H1 (cell line): ENCODE results near the gene SERAC1. TPM values are rescaled to one million over a fixed set of nuclear protein-coding genes. Genes with fewer than 3 reads are reported as not detected.

Experiments used
- CTCF ChIA-PET: fragments of 300-600 bp; sonication (Branson Sonifier 250); formaldehyde crosslinking; loops from one replicate; lab custom pipeline; 2021; ENCODE audit not compliant: partially characterized antibody; lab: Charles Lee
- POLR2A ChIA-PET: fragments of 300-600 bp; sonication (Branson Sonifier 250); formaldehyde crosslinking; loops from one replicate; lab custom pipeline; 2021; ENCODE audit warnings: inconsistent platforms; ENCODE audit not compliant: partially characterized antibody; lab: Charles Lee
- DNase-seq, 2 experiments: peaks; one replicate each; pipeline versions ENCODE4 v3.0.0 to v3.0.0-alpha.2; 2010 to 2022; ENCODE audit warnings: low spot score in 2 of 2, low read depth in 1 of 2, mixed read lengths in 1 of 2
- FAIRE-seq: peaks from 2 replicates; lab custom pipeline; 2011; peaks lifted over from hg19 to GRCh38; lab: Jason Lieb, UNC
- H2AFZ ChIP-seq: 2 replicates; pipeline ENCODE4 v1.8.1; 2012; ENCODE audit warnings: low read length, inconsistent platforms
- H2AK5ac ChIP-seq: 2 replicates; pipeline ENCODE4 v1.6.1; 2013; ENCODE audit warnings: low read depth, low read length
- H2BK120ac ChIP-seq: replicated peaks from 2 replicates; pipeline ENCODE3; 2013; ENCODE audit warnings: low read depth, low read length, inconsistent platforms
- H2BK12ac ChIP-seq: 2 replicates; pipeline ENCODE4 v1.6.1; 2013; ENCODE audit warnings: low read depth, low read length
- H2BK15ac ChIP-seq: 2 replicates; pipeline ENCODE4 v1.6.1; 2013; ENCODE audit warnings: low read length
- H2BK20ac ChIP-seq: 2 replicates; pipeline ENCODE4 v1.6.1; 2013; ENCODE audit warnings: low read length
- H2BK5ac ChIP-seq: 2 replicates; pipeline ENCODE4 v1.6.1; 2013; ENCODE audit warnings: low read depth, low read length
- H3K14ac ChIP-seq: 2 replicates; pipeline ENCODE4 v1.6.1; 2013; ENCODE audit warnings: inconsistent platforms; ENCODE audit not compliant: insufficient read length
- H3K18ac ChIP-seq: 2 replicates; pipeline ENCODE4 v1.6.1; 2013; ENCODE audit warnings: low read length; ENCODE audit errors: extremely low read depth
- H3K23ac ChIP-seq: 2 replicates; pipeline ENCODE4 v1.6.1; 2013; ENCODE audit warnings: inconsistent platforms; ENCODE audit not compliant: insufficient read length
- H3K23me2 ChIP-seq: 2 replicates; pipeline ENCODE4 v1.6.1; 2013; ENCODE audit warnings: low read depth, low read length
- H3K27ac ChIP-seq: 2 replicates; pipeline ENCODE4 v1.6.1; 2011; ENCODE audit warnings: low read depth, low read length, inconsistent platforms
- H3K27me3 ChIP-seq, 4 experiments: replicated peaks in 1 of 4; 1 replicate in 1 of 4; 2 replicates in 3 of 4; pipeline versions ENCODE4 v1.6.1 to v1.8.1; 2011 to 2013; ENCODE audit warnings: low read length in 3 of 4, mild to moderate bottlenecking in 3 of 4, inconsistent platforms in 2 of 4, mixed read lengths in 2 of 4, moderate library complexity in 1 of 4; ENCODE audit not compliant: control insufficient read depth in 3 of 4, insufficient read depth in 3 of 4; ENCODE audit errors: extremely low read depth in 1 of 4
- H3K36me3 ChIP-seq, 4 experiments: 2 replicates each; pipeline versions ENCODE4 v1.6.1 to v1.8.1; 2011 to 2013; ENCODE audit warnings: mild to moderate bottlenecking in 4 of 4, low read length in 3 of 4, moderate library complexity in 2 of 4, control low read depth in 1 of 4, inconsistent platforms in 1 of 4; ENCODE audit not compliant: insufficient read depth in 4 of 4, control insufficient read depth in 2 of 4
- H3K4ac ChIP-seq: replicated peaks from 2 replicates; pipeline ENCODE3; 2013; ENCODE audit warnings: low read length, low read depth, mixed read lengths, inconsistent platforms; ENCODE audit not compliant: insufficient read length
- H3K4me1 ChIP-seq, 4 experiments: replicated peaks in 1 of 4; 1 replicate in 1 of 4; 2 replicates in 3 of 4; pipeline versions ENCODE4 v1.6.1 to v1.8.1; 2011 to 2013; ENCODE audit warnings: low read length in 3 of 4, inconsistent platforms in 2 of 4, mixed read lengths in 1 of 4; ENCODE audit not compliant: insufficient read depth in 4 of 4, control insufficient read depth in 3 of 4
- H3K4me2 ChIP-seq, 2 experiments: 2 replicates each; pipeline versions ENCODE4 v1.6.1 to v1.8.1; 2011 to 2013; ENCODE audit warnings: low read depth in 2 of 2, low read length in 2 of 2, control low read depth in 1 of 2, inconsistent platforms in 1 of 2, mild to moderate bottlenecking in 1 of 2; ENCODE audit not compliant: insufficient read depth in 1 of 2
- H3K4me3 ChIP-seq, 4 experiments: fragments of 200-600, 300-600 bp in 1 of 4; sonication (generic), shearing (Covaris generic), sonication (Bioruptor Twin) in 1 of 4; 2 replicates each; pipeline versions ENCODE4 v1.5.1 to v1.8.1; 2011 to 2016; ENCODE audit warnings: low read length in 4 of 4, low read depth in 3 of 4, control low read depth in 2 of 4, inconsistent platforms in 2 of 4, mild to moderate bottlenecking in 2 of 4, mixed read lengths in 1 of 4, moderate library complexity in 1 of 4; ENCODE audit not compliant: insufficient read depth in 2 of 4; ENCODE audit errors: extremely low read depth in 1 of 4
- H3K56ac ChIP-seq: replicated peaks from 2 replicates; pipeline ENCODE3; 2013; ENCODE audit warnings: low read depth, mild to moderate bottlenecking, mixed read lengths, low read length, inconsistent platforms; ENCODE audit not compliant: insufficient read length
- H3K79me1 ChIP-seq: 2 replicates; pipeline ENCODE4 v1.6.1; 2013; ENCODE audit warnings: low read depth, low read length, control low read depth
- H3K79me2 ChIP-seq, 2 experiments: 2 replicates each; pipeline versions ENCODE4 v1.6.1 to v1.8.1; 2012 to 2013; ENCODE audit warnings: low read length in 2 of 2, mild to moderate bottlenecking in 2 of 2, inconsistent platforms in 1 of 2; ENCODE audit not compliant: insufficient read depth in 2 of 2, control insufficient read depth in 1 of 2
- H3K9ac ChIP-seq, 4 experiments: replicated peaks in 1 of 4; 1 replicate in 1 of 4; 2 replicates in 3 of 4; pipeline versions ENCODE4 v1.6.1 to v1.8.1; 2011 to 2013; ENCODE audit warnings: low read depth in 3 of 4, low read length in 3 of 4, control low read depth in 2 of 4, mild to moderate bottlenecking in 2 of 4, moderate library complexity in 2 of 4, inconsistent platforms in 1 of 4; ENCODE audit errors: extremely low read depth in 1 of 4
- H3K9me3 ChIP-seq, 2 experiments: 2 replicates each; pipeline versions ENCODE4 v1.6.1 to v1.8.1; 2012 to 2013; ENCODE audit warnings: mild to moderate bottlenecking in 2 of 2, moderate library complexity in 2 of 2, control low read depth in 1 of 2, inconsistent platforms in 1 of 2, low read depth in 1 of 2, low read length in 1 of 2, mixed read lengths in 1 of 2; ENCODE audit not compliant: insufficient read depth in 2 of 2
- H4K20me1 ChIP-seq, 2 experiments: replicated peaks in 1 of 2; 2 replicates each; pipeline versions ENCODE3 to v1.8.1; 2011 to 2013; ENCODE audit warnings: inconsistent platforms in 2 of 2, low read length in 2 of 2, mild to moderate bottlenecking in 1 of 2; ENCODE audit not compliant: insufficient read depth in 2 of 2, control insufficient read depth in 1 of 2
- H4K5ac ChIP-seq: 2 replicates; pipeline ENCODE4 v1.6.1; 2013; ENCODE audit warnings: low read length, low read depth, mixed read lengths, inconsistent platforms; ENCODE audit not compliant: insufficient read length
- H4K8ac ChIP-seq: 2 replicates; pipeline ENCODE4 v1.8.0; 2013; ENCODE audit warnings: mild to moderate bottlenecking, moderate library complexity, low read length, inconsistent platforms; ENCODE audit not compliant: insufficient read depth; ENCODE audit errors: extremely low read depth
- H4K91ac ChIP-seq: replicated peaks from 2 replicates; pipeline ENCODE3; 2013; ENCODE audit warnings: low read length, mixed read lengths, inconsistent platforms; ENCODE audit not compliant: insufficient read length
- ASH2L ChIP-seq: fragments of 200-600, 300-600 bp; sonication (generic); IDR thresholded peaks from one replicate; pipeline ENCODE4 v1.7.1; 2017; ENCODE audit warnings: low read length
- CBX8 ChIP-seq: fragments of 300-800, 300-1000 bp; sonication (generic); IDR thresholded peaks from 2 replicates; pipeline ENCODE4 v1.7.1; 2016; ENCODE audit warnings: low read depth, low read length, borderline replicate concordance
- HDAC2 ChIP-seq, 2 experiments: fragments of 300-600 bp in 1 of 2; sonication (generic) in 1 of 2; IDR thresholded peaks; 2 replicates each; pipeline ENCODE4 v1.6.1; 2011 to 2012; ENCODE audit warnings: low read depth in 2 of 2, low read length in 2 of 2, mild to moderate bottlenecking in 2 of 2, moderate library complexity in 2 of 2, borderline replicate concordance in 1 of 2, inconsistent platforms in 1 of 2
- KDM5A ChIP-seq: fragments of 200-600 bp; IDR thresholded peaks from 2 replicates; pipeline ENCODE4 v1.7.1; 2012; ENCODE audit warnings: mild to moderate bottlenecking, low read length, inconsistent platforms, mixed read lengths
- SIX5 ChIP-seq: IDR thresholded peaks from 2 replicates; pipeline ENCODE4 v1.6.1; 2011; ENCODE audit warnings: mild to moderate bottlenecking, low read depth, low read length
- TBP ChIP-seq: IDR thresholded peaks from 2 replicates; pipeline ENCODE4 v1.6.1; 2011; ENCODE audit warnings: low read depth, low read length, improper control_type of control experiment
- ZNF274 ChIP-seq: IDR thresholded peaks from 2 replicates; pipeline ENCODE4 v1.7.0; 2012; ENCODE audit warnings: low read length, borderline replicate concordance; ENCODE audit errors: extremely low read depth
- WGBS, 2 experiments: shearing (Covaris generic) in 1 of 2; methylation state at CpG; one replicate each; pipeline versions ENCODE4 v1.1.6 to v1.1.7; 2013 to 2015; ENCODE audit warnings: low lambda C conversion rate in 2 of 2, mixed read lengths in 2 of 2, inconsistent platforms in 1 of 2, low coverage in 1 of 2, missing lambda C conversion rate in 1 of 2; ENCODE audit not compliant: insufficient replicate concordance in 2 of 2, insufficient coverage in 1 of 2, insufficient read length in 1 of 2; ENCODE audit errors: extremely low coverage in 1 of 2, missing lambda C conversion rate in 1 of 2; 5-methylcytosine and 5-hydroxymethylcytosine counted together
- polyA plus RNA-seq, 7 experiments: library from polyadenylated mRNA; depleted of rRNA in 3 of 7; stranded (reverse) in 5 of 7; unstranded in 2 of 7; fragments of >200 nt in 5 of 7; fragments of 200-250 nt in 2 of 7; gene quantifications; 1 replicate in 5 of 7; 2 replicates in 1 of 7; 4 replicates in 1 of 7; pipeline versions ENCODE4 v1.2.1 to v1.2.3, GENCODE V29; 2011 to 2013; ENCODE audit warnings: missing spikeins in 2 of 7, mixed read lengths in 2 of 7
- total RNA-seq: library from RNA; stranded (reverse); fragmentation: NEBNext Ultra II Directional; extraction: Animal tissue kit (Norgen Biotek cat#: 25700); gene quantifications from 2 replicates; pipeline ENCODE4 v1.2.1, GENCODE V29; 2021
- TF ChIP-seq, protein P1 (sequence below): IDR thresholded peaks from 2 replicates; pipeline ENCODE4 v1.6.1; 2011; ENCODE audit warnings: low read length, improper control_type of control experiment

SERAC1 gene
- total and polyA plus RNA-seq, 2 of the 8 experiments (the other 6 are each of a cell fraction or from before 2014, with no cell fraction given): 7.3 to 9.0 TPM

DNA sequence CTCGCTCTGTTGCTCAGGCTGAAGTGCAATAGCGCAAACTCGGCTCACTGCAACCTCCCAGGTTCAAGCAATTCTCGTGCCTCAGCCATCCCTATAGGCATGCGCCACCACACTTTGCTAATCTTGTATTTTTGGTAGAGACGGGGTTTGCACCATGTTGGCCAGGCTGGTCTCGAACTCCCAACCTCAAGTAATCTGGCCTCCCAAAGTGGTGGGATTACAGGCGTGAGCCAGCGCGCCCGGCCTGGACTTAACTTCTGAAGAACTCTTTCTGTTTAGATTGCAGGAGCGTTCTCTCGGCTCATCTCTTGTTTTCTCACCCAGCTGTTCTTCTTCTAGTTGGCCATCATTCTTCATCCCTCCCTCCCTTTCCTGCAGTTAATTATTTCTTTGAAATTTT, 30.4 kb upstream of the SERAC1 start:
- Histone ChIP-seq H3K4me2 (no peak overlapping the region), H3K18ac (no peak overlapping the region), H3K36me3 (no peaks in the 10 kb centered on the region; a peak in 1 of 8 replicates), H4K5ac (no peak overlapping the region), H4K8ac (no peak overlapping the region), H3K4ac (no peak overlapping the region), H3K27ac (no peak overlapping the region), H3K9ac (no peak overlapping the region), H2AK5ac (no peak overlapping the region), H3K56ac (no peak overlapping the region), H3K79me2 (no peaks in the 10 kb centered on the region), H3K9me3 (no peaks in the 10 kb centered on the region), H3K4me1 (peaks cover 0 to 10% (median 3%) of the 10 kb centered on the region in 4 experiments; a peak in 4 of 7 replicates), H2AFZ (no peak overlapping the region), H2BK120ac (no peak overlapping the region), H3K23me2 (no peaks in the 10 kb centered on the region), H3K14ac (no peak overlapping the region), H2BK5ac (no peak overlapping the region), H2BK20ac (no peak overlapping the region), H3K23ac (no peak overlapping the region), H2BK15ac (no peak overlapping the region), H4K20me1 (no peaks in the 10 kb centered on the region), H4K91ac (no peak overlapping the region), H2BK12ac (no peak overlapping the region), H3K79me1 (no peaks in the 10 kb centered on the region), H3K27me3 (no peaks in the 10 kb centered on the region), H3K4me3 (no peak overlapping the region)
- ChIA-PET CTCF (interaction anchor here (1.4 to 4.8 kb wide), 3 partner anchors 14 to 54 kb away, joined by 4 to 24 read pairs (median 5); no protein-coding TSS in a partner anchor), POLR2A (no interaction called here)
- FAIRE-seq (no peak), DNase-seq (no peak)
- WGBS, 2 experiments: 92% methylated on average over 13 of the region's 13 CpGs; no CpG with 5 or more reads in 1 of the 2 experiments
- TF ChIP-seq SIX5 (no peak), ASH2L (no peak), HDAC2 (IDR thresholded peaks at IDR 0.05; ENCODE audit: borderline replicate concordance in 1 of 2, low read depth in 2 of 2, low read length in 2 of 2) (no peak), TBP (no peak), ZNF274 (no peak), KDM5A (no peak), CBX8 (no peak)
- TF ChIP-seq, protein P1, sequence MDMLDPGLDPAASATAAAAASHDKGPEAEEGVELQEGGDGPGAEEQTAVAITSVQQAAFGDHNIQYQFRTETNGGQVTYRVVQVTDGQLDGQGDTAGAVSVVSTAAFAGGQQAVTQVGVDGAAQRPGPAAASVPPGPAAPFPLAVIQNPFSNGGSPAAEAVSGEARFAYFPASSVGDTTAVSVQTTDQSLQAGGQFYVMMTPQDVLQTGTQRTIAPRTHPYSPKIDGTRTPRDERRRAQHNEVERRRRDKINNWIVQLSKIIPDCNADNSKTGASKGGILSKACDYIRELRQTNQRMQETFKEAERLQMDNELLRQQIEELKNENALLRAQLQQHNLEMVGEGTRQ: no peak
